K562 (cell line): ENCODE results near the gene CDC25B. TPM values are rescaled to one million over a fixed set of nuclear protein-coding genes. Genes with fewer than 3 reads are reported as not detected.
A peak's percentile ranks its signal among the peaks of the same experiment; 100 is the strongest.

Experiments used
- CBFA2T3 ChIP-seq: fragments of 450-650 bp; IDR thresholded peaks from 2 replicates; pipeline ENCODE4 v1.6.1; 2017
- EHMT2 ChIP-seq: fragments of 450-650 bp; IDR thresholded peaks from 2 replicates; pipeline ENCODE4 v1.6.1; 2018; ENCODE audit warnings: antibody characterized with exemption
- FOXM1 ChIP-seq, 2 experiments: fragments of 450-650 bp in 1 of 2; sonication (generic) in 1 of 2; formaldehyde crosslinking in 1 of 2; IDR thresholded peaks; 2 replicates each; pipeline versions ENCODE4 v1.6.1 to v1.9.0; 2017 to 2022; ENCODE audit warnings: low read depth in 2 of 2, mild to moderate bottlenecking in 2 of 2, missing genetic modification reagents in 1 of 2, moderate library complexity in 1 of 2
- FOXP1 ChIP-seq: sonication (generic); formaldehyde crosslinking; IDR thresholded peaks from 2 replicates; pipeline ENCODE4 v1.8.0; 2022; ENCODE audit warnings: mild to moderate bottlenecking, missing genetic modification reagents
- GTF2F1 ChIP-seq: IDR thresholded peaks from 2 replicates; pipeline ENCODE4 v1.6.1; 2011; ENCODE audit warnings: low read depth, low read length, improper control_type of control experiment
- HDAC2 ChIP-seq: fragments of 450-650 bp; IDR thresholded peaks from 2 replicates; pipeline ENCODE4 v1.6.1; 2016; ENCODE audit warnings: mild to moderate bottlenecking
- MEIS2 ChIP-seq: fragments of 450-650 bp; IDR thresholded peaks from 2 replicates; pipeline ENCODE4 v1.6.1; 2014; ENCODE audit warnings: mild to moderate bottlenecking; ENCODE audit not compliant: partially characterized antibody
- MTA1 ChIP-seq: fragments of 450-650 bp; IDR thresholded peaks from 2 replicates; pipeline ENCODE4 v1.6.1; 2017; ENCODE audit warnings: borderline replicate concordance
- NFYB ChIP-seq: IDR thresholded peaks from 2 replicates; pipeline ENCODE4 v1.6.1; 2011; ENCODE audit warnings: mild to moderate bottlenecking, moderate library complexity; ENCODE audit not compliant: insufficient read length; ENCODE audit errors: extremely low read depth
- RFX7 ChIP-seq: fragments of 250-450 bp; sonication (Bioruptor Pico); IDR thresholded peaks from 2 replicates; pipeline ENCODE4 v1.5.1; 2021; ENCODE audit warnings: mild to moderate bottlenecking
- SP2 ChIP-seq: IDR thresholded peaks from 2 replicates; pipeline ENCODE4 v1.6.1; 2011; ENCODE audit warnings: mild to moderate bottlenecking, low read depth, low read length, moderate library complexity; ENCODE audit not compliant: poor library complexity, severe bottlenecking; ENCODE audit errors: extremely low read depth
- WHSC1 ChIP-seq: IDR thresholded peaks from one replicate; pipeline ENCODE4 v1.6.1; 2012; ENCODE audit warnings: low read length, control low read depth, inconsistent platforms
- ZBTB8A ChIP-seq: fragments of 450-650 bp; IDR thresholded peaks from 2 replicates; pipeline ENCODE4 v1.6.1; 2018; ENCODE audit warnings: mild to moderate bottlenecking, moderate library complexity; ENCODE audit not compliant: partially characterized antibody
- ZNF146 ChIP-seq: IDR thresholded peaks from one replicate; pipeline ENCODE4 v1.6.1; 2018; ENCODE audit warnings: missing compliant biosample characterization; ENCODE audit not compliant: unreplicated experiment
- ZNF354B ChIP-seq: fragments of 250-450 bp; sonication (Bioruptor Pico); IDR thresholded peaks from 2 replicates; pipeline ENCODE4 v1.4.0; 2020
- ZNF444 ChIP-seq: fragments of 250-450 bp; sonication (Bioruptor Pico); IDR thresholded peaks from 2 replicates; pipeline ENCODE4 v1.4.0; 2020; ENCODE audit warnings: mild to moderate bottlenecking, moderate library complexity
- polyA plus RNA-seq, 8 experiments: library from polyadenylated mRNA; depleted of rRNA in 4 of 8; stranded (reverse) in 5 of 8; unstranded in 3 of 8; fragments of >200 nt; fragmentation: Nextera tagmentation in 2 of 8; fragmentation: Illumina TruSeq in 1 of 8; extraction: Ambion mirVana in 2 of 8; extraction: Trizol in 1 of 8; gene quantifications; 2 replicates each; pipeline versions ENCODE4 v1.2.1 to v1.2.3, GENCODE V29; 2011 to 2014; ENCODE audit warnings: inconsistent platforms in 1 of 8, missing spikeins in 1 of 8
- total RNA-seq, 7 experiments: library from RNA; depleted of rRNA in 6 of 7; stranded (reverse); fragments of >200 nt in 6 of 7; fragmentation: Illumina TruSeq in 2 of 7; extraction: Trizol in 2 of 7; gene quantifications; 2 replicates each; pipeline versions ENCODE4 v1.2.1 to v1.2.3, GENCODE V29; 2011 to 2021; ENCODE audit warnings: low replicate concordance in 1 of 7
- TF ChIP-seq, protein P1 (sequence below), 2 experiments: IDR thresholded peaks; 2 replicates each; pipeline ENCODE4 v1.6.1; 2011; ENCODE audit warnings: borderline replicate concordance in 1 of 2, control low read depth in 1 of 2, low read depth in 1 of 2, low read length in 1 of 2, mild to moderate bottlenecking in 1 of 2, mixed read lengths in 1 of 2, moderate library complexity in 1 of 2; ENCODE audit not compliant: insufficient read depth in 1 of 2, insufficient read length in 1 of 2, poor library complexity in 1 of 2, severe bottlenecking in 1 of 2; ENCODE audit errors: extremely low read depth in 1 of 2
- TF ChIP-seq, protein P2 (sequence below): sonication (generic); formaldehyde crosslinking; IDR thresholded peaks from 2 replicates; pipeline ENCODE4 v1.8.1; 2023; ENCODE audit warnings: mild to moderate bottlenecking, missing genetic modification reagents, moderate library complexity
- TF ChIP-seq, protein P3 (sequence below), 2 experiments: IDR thresholded peaks in 1 of 2; conservative IDR thresholded peaks in 1 of 2; 2 replicates each; pipeline ENCODE4 v1.6.1; 2016; ENCODE audit warnings: low read depth in 2 of 2, mild to moderate bottlenecking in 1 of 2, missing compliant biosample characterization in 1 of 2, missing genetic modification characterization in 1 of 2, moderate library complexity in 1 of 2
- TF ChIP-seq, protein P4 (sequence below): IDR thresholded peaks from 2 replicates; pipeline ENCODE4 v1.6.1; 2016; ENCODE audit warnings: missing genetic modification characterization, missing compliant biosample characterization

CDC25B gene
- total and polyA plus RNA-seq, 9 of the 15 experiments (the other 6 are each of a cell fraction or from before 2014, with no cell fraction given), result 2.3 to 35.7 (median 9.5) TPM

DNA sequence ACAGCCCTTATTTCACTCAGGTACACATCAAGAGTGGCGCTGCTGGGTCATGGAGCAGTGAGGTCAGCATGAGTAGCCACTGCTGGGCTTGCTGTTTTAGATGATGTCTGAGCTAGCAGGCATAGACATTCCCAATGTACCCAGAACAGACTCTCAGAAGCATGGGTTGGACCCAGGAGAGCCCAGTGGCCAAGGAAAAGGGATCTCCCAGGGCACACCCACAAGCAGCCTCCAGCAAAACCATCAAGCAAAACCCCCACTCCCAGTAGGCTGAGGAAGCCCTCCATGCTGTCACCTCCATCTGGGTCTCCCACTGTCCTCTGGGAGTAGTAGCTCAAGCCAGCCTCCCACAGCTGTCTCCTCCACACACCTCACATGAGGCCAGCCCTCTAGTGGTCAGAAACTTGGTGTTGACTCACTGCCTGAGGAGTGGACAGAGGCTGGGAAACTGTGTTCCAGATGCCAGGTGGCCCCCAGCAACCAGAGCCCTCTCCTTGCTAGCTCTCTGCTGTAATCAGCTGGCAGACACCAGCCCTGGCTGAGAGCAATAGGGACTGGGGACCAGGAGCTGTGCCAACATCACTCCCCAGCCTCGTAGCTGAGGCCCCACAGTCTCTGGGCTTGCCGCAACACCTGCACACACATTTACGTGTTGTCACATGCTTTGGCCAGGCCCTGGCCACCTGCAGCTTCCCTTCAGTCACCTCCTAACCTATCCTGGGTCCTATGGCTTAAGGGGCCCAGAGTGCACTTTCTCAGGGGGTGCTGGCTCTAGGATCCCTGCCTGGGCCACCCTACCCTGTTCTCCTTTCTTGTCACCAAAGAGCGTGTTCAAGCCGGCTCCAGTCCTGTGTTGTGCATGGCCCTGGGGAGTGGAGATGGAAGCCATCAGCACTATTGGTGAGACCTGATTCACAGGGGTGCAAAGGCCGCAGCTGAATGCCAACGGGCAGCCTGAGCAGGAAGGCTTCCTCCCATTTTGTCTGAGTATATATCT is 22.3 kb downstream of the CDC25B start (continued):
- TF ChIP-seq, protein P1, sequence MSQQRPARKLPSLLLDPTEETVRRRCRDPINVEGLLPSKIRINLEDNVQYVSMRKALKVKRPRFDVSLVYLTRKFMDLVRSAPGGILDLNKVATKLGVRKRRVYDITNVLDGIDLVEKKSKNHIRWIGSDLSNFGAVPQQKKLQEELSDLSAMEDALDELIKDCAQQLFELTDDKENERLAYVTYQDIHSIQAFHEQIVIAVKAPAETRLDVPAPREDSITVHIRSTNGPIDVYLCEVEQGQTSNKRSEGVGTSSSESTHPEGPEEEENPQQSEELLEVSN (IDR thresholded peaks at IDR 0.05; ENCODE audit: borderline replicate concordance in 1 of 2, extremely low read depth in 1 of 2, insufficient read depth in 1 of 2, insufficient read length in 1 of 2, low read depth in 1 of 2, low read length in 1 of 2, poor library complexity in 1 of 2, severe bottlenecking in 1 of 2), result peak in 1 of 2 experiments; percentile 14
- no peak for TF ChIP-seq HDAC2
- TF ChIP-seq, protein P2, sequence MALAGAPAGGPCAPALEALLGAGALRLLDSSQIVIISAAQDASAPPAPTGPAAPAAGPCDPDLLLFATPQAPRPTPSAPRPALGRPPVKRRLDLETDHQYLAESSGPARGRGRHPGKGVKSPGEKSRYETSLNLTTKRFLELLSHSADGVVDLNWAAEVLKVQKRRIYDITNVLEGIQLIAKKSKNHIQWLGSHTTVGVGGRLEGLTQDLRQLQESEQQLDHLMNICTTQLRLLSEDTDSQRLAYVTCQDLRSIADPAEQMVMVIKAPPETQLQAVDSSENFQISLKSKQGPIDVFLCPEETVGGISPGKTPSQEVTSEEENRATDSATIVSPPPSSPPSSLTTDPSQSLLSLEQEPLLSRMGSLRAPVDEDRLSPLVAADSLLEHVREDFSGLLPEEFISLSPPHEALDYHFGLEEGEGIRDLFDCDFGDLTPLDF, result no peak
- TF ChIP-seq GTF2F1, result no peak
- no peak for TF ChIP-seq FOXP1 (CRISPR knock-in tag)
- no peak for TF ChIP-seq MTA1
- peak; percentile 37; the same call in 1 of the 2 replicates for TF ChIP-seq EHMT2
- TF ChIP-seq ZNF354B (CRISPR knock-in tag), result no peak
- TF ChIP-seq ZNF146 (CRISPR knock-in tag), result no peak
- TF ChIP-seq, protein P3, sequence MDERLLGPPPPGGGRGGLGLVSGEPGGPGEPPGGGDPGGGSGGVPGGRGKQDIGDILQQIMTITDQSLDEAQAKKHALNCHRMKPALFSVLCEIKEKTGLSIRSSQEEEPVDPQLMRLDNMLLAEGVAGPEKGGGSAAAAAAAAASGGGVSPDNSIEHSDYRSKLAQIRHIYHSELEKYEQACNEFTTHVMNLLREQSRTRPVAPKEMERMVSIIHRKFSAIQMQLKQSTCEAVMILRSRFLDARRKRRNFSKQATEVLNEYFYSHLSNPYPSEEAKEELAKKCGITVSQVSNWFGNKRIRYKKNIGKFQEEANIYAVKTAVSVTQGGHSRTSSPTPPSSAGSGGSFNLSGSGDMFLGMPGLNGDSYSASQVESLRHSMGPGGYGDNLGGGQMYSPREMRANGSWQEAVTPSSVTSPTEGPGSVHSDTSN (CRISPR knock-in tag; IDR thresholded peaks at IDR 0.05; ENCODE audit: low read depth), result no peak
- TF ChIP-seq, protein P3 (tag; conservative IDR thresholded peaks at IDR 0.05; ENCODE audit: low read depth), result no peak
- TF ChIP-seq SP2, result no peak
- TF ChIP-seq FOXM1 (IDR thresholded peaks at IDR 0.05; ENCODE audit: low read depth), result no peak
- TF ChIP-seq FOXM1 (CRISPR knock-in tag; IDR thresholded peaks at IDR 0.05; ENCODE audit: low read depth), result no peak
- no peak for TF ChIP-seq ZNF444 (CRISPR knock-in tag)
- TF ChIP-seq WHSC1, result no peak
- TF ChIP-seq, protein P4, sequence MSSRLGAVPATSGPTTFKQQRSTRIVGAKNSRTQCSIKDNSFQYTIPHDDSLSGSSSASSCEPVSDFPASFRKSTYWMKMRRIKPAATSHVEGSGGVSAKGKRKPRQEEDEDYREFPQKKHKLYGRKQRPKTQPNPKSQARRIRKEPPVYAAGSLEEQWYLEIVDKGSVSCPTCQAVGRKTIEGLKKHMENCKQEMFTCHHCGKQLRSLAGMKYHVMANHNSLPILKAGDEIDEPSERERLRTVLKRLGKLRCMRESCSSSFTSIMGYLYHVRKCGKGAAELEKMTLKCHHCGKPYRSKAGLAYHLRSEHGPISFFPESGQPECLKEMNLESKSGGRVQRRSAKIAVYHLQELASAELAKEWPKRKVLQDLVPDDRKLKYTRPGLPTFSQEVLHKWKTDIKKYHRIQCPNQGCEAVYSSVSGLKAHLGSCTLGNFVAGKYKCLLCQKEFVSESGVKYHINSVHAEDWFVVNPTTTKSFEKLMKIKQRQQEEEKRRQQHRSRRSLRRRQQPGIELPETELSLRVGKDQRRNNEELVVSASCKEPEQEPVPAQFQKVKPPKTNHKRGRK (tag), result no peak
- no peak for TF ChIP-seq NFYB
- TF ChIP-seq MEIS2, result no peak
- no peak for TF ChIP-seq RFX7
- 0 out of 2 replicates have a peak, but pooled peaks have one; percentile 25 for TF ChIP-seq CBFA2T3
- no peak for TF ChIP-seq ZBTB8A
